HPDE6-E6E7 (cell line): ENCODE data around the gene PPM1L.

Source experiments
- DNase-seq: peaks from one replicate; pipeline ENCODE4 v3.0.0; 2011; ENCODE audit warnings: missing footprints; ENCODE audit errors: extremely low spot score

PPM1L gene

GRCh38 chr3:161035711-161036110 is 279.7 kb downstream of the PPM1L start:
- DNase-seq: no peak

GRCh38 chr3:161038725-161039124 is 282.7 kb downstream of the PPM1L start:
- DNase-seq: no peak

GRCh38 chr3:161042023-161042501 is 286.0 kb downstream of the PPM1L start:
- no peak for DNase-seq

DNA sequence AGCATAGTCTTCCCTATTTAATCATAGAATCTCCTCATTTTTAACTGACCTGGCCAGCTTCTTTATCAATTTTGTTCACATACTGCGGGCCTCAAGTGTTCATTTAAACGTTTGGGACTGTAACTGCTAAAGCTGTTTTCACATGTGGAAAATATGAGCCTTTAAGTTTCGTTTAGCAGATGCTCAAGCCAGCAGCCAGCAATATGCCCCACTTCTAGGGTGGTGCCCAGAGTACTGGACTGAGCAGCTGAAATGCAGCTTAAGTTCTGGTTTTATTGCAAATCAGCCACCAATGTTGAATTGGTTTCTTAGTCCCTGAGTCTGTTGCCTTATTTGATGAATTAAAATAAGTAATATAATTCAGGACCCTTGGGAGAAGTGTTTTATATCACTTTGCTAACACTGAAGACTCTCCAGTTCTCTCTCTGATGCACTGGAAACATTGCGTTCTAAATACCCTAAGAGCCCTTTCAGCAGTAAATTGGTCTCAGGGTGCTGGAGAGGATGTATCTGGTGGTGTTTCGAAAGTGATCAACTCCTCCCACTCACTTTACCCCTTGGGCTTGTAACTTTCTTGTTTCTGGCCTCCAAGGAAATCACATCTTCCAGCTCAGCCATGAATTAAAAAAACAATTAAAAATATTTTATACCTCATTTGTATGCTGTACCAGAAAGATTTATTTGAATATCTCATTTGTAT is 287.5 kb downstream of the PPM1L start:
- no peak for DNase-seq

DNA sequence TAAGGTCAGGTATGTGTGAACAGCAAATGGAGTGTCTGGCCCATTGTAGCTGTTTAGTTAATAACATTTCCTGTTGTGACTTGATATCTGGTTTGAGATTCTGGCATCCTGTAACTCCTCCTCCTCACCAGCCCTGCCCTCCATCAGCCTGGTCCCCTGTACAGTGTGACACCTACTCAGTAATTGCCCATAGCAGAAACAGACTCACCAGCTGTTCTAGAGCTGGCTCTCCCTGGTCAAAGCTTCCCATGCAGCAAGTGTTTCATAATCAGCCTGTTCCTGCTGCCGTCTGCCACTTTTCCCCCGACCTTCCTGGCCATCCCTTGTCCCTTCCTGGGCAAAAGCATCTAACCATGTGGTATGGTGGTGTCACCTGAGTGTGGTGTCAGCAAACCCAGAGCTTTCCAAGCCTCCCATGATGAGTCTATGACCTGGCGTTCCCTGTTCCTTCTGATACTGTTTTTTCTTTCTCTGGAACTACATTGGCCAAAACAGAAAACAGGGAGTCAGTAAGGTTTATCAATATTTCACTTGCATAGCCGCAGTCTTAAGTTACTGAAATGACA is 293.7 kb downstream of the PPM1L start:
- no peak for DNase-seq

GRCh38 chr3:161050935-161051334 is 294.9 kb downstream of the PPM1L start:
- DNase-seq: no peak

DNA sequence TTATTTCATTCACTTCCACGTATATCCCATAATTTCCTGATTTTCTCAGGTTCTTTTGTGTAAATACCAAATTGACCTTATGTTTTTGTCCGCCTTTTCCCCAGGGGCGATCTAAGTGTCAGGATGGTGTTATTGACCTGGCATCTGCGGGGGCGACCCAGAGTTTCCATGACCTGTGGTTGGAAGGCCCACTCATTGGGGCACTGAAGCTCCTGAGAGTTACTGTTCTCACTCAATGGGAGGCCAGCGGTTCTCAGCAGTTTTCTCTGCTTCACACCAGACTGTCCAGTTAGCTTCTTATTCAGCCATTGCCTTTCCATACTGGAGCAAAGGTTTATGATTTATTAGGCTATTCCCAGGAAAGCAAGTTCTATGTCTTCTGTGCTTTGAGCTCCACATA is 295.8 kb downstream of the PPM1L start:
- no peak for DNase-seq

- DNase-seq: no peak
Observed at GRCh38 chr3:161054860-161055604, 299.0 kb downstream of the PPM1L start.

GRCh38 chr3:161064413-161064812 is 308.4 kb downstream of the PPM1L start:
- DNase-seq: no peak

DNA sequence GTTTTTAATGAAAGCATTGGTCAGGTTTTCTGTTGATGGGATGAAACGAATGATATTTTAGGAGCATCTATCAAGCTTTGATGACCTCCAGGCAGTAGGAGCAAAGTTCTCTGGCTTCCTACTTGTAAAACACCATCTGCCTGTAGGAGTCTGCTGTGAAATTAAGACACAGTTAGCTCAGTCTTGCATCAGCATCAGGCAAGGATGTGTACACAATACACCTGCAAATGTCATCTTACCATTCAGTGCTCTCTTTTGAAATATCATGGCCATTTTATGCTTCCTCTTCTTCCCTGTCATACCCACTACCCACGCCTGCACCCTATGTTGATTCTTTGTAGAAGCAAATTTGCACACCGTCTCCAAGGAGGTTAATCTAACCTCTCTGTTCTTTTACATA is 310.9 kb downstream of the PPM1L start:
- DNase-seq: no peak

DNA sequence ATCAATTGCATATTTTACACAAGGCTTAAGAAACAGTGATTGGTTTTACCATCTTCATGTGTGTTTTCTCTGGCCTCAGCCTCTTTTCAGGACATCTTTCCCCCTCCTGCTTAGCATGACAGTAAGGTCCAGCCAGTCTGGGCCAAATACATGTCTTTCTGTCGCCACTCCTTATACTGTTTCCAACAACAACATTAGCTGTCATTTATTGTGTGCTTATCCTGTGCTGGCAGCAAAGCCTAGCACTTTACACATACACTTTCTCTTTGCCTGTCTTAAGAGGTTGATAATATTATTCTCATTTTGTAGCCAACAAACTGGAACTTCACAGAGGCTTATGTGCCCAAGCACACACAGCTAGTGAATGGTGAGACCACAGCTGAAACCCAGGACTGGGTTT is 311.3 kb downstream of the PPM1L start:
- DNase-seq: no peak

GRCh38 chr3:161069511-161070251 is 313.6 kb downstream of the PPM1L start:
- peak; percentile 81 for DNase-seq

DNA sequence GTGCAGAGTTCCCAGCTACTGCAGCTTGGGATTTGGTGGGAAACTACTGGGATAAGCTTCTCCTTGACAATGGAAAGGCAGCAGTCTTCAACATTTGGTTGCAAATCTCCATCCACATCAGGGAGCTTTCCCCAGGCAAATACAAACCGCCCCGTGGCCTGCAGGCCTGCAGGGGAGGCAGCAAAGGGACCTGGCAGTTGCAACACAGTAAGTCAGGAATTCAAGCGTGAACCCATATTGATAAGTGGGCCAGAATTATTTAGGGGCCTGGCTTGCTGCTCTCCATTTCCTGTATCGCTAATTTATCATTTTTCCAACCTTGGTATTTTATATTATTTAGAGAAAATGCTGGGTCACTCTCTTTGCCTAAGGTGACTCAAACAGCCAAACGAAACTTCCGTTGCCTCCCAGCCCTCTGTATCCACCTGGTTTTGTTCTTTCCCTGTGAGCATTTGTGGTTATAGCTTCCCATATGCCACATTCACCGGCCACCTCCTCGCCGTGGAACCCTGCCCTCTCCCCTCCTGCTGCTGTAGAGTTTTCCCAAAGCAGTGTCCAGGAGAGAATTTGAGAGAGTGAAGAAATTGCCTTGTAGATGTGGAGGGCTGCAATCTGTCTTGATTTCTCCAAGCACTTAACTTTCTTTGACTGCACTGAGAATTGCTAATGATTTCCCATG is 314.4 kb downstream of the PPM1L start:
- DNase-seq: no peak

DNA sequence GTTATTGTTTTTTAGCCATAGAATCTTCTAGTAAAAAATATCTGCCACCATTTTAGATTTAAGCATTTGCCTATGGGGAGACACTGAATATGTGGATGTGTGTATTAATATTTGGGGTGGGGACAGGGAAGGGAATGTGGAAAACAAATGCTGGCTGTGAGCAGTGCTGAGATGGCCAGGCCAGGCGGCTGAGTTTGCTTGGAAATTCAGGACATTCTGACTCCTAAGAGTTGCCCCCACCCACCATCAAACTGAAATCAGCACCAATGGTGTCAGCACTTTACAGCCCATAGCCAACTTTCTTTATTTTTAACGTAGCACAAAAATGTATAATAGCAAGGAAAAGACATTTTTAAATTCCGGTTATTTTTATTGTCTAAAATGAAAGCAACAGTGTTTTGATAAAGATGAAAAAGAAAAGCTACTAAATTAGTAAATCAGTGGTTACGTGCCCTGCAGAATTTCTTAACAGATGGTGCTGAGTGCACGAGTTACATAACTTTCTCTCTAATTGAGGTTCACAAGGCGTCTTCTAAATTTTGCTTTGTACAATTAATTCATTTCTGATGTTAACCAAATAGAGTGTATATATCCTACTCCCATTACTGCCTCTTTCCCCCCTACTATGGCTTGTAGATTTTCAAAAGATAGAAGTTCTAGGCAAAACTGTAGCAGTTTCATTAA is 315.1 kb downstream of the PPM1L start:
- no peak for DNase-seq

DNA sequence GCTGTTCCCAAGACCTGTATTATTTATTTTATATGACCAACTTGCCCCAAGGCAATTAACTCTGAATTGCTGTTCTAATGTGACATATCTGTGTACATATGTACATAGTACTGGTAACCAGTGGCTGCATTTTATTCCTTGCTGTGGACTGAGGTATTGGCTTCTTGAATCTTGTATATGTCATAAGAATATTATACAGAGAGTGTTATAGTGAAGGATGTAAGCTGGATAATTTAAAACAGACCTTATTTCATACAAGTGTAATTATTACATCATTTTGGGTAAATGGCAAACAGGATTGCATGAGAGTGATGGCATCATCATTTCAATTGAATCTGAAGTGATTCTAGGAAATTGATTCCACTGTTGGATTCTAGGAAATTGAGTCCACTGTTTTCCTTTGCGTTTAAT is 316.2 kb downstream of the PPM1L start:
- no peak for DNase-seq

GRCh38 chr3:161072751-161073150 is 316.7 kb downstream of the PPM1L start:
- no peak for DNase-seq

GRCh38 chr3:161073181-161073580 is 317.1 kb downstream of the PPM1L start:
- no peak for DNase-seq

GRCh38 chr3:161081633-161082032 is 325.6 kb downstream of the PPM1L start:
- DNase-seq: no peak

DNA sequence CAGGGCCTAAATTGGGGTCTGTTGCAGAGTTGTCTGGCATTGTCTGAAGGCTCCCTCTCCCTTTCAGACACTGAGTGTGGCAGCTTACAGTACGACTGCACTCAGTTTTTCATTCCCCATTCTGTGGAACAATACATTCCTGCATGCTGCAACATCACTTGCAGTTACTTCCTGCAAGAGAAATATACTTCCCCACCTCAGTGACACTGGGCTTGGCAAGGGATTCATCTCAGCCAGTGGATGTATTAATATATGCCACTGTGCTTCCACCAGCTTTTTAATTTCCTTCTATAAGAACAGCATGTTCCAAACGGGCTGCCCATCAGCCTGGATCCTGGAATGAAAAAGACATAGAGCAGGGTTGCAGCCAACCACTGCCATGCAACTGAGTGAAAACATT is 326.0 kb downstream of the PPM1L start:
- no peak for DNase-seq

- no peak for DNase-seq
Observed at GRCh38 chr3:161083131-161083530, 327.1 kb downstream of the PPM1L start.

- no peak for DNase-seq
Observed at GRCh38 chr3:161084277-161084676, 328.2 kb downstream of the PPM1L start.
